B cell (primary cell): ENCODE data around the gene RDM1. TPM values are rescaled to one million over a fixed set of nuclear protein-coding genes. Genes with fewer than 3 reads are reported as not detected.

Experiments used
- ATAC-seq: fragments of 200-7000 bp; cut with Tn5 transposase; one replicate; pipeline ENCODE4 v1.10.0; 2021; ENCODE audit warnings: low read depth, mild to moderate bottlenecking, moderate number of reproducible peaks, moderate library complexity
- CTCF ChIA-PET: fragments of 350-600 bp; sonication (Branson Sonifier 250); formaldehyde crosslinking; loops from one replicate; lab custom pipeline; 2021; ENCODE audit warnings: antibody characterized with exemption, inconsistent platforms; lab: Charles Lee
- POLR2A ChIA-PET: fragments of 350-600 bp; sonication (Branson Sonifier 250); formaldehyde crosslinking; loops from one replicate; lab custom pipeline; 2021; ENCODE audit warnings: antibody characterized with exemption; lab: Charles Lee
- DNase-seq: peaks from one replicate; pipeline ENCODE4 v3.0.0; 2013
- H2AFZ ChIP-seq: 2 replicates; pipeline ENCODE4 v1.6.1; 2012; ENCODE audit warnings: mild to moderate bottlenecking, low read depth, low read length; ENCODE audit not compliant: insufficient read depth, poor library complexity, severe bottlenecking
- H3K27ac ChIP-seq, 2 donors: 1 replicate in 1 of 2; 2 replicates in 1 of 2; pipeline ENCODE4 v1.5.1; 2012 to 2013; ENCODE audit warnings: low read length in 2 of 2, mild to moderate bottlenecking in 2 of 2, moderate library complexity in 1 of 2
- H3K27me3 ChIP-seq, 4 experiments: fragments of 200-600 bp in 1 of 4; sonication (generic) in 1 of 4; replicated peaks in 1 of 4; 1 replicate in 2 of 4; 2 replicates in 2 of 4; pipeline versions ENCODE4 v1.6.1 to v1.7.0; 2013 to 2016; ENCODE audit warnings: low read length in 3 of 4, mild to moderate bottlenecking in 2 of 4, mixed read lengths in 1 of 4, moderate library complexity in 1 of 4; ENCODE audit not compliant: insufficient read depth in 4 of 4, control insufficient read depth in 3 of 4; ENCODE audit errors: control extremely low read depth in 1 of 4
- H3K36me3 ChIP-seq, 2 experiments: replicated peaks in 1 of 2; 1 replicate in 1 of 2; 2 replicates in 1 of 2; pipeline versions ENCODE4 v1.6.1 to v1.7.1; 2013; ENCODE audit warnings: low read length in 1 of 2; ENCODE audit not compliant: insufficient read depth in 2 of 2, control insufficient read depth in 1 of 2; ENCODE audit errors: control extremely low read depth in 1 of 2, extremely low read depth in 1 of 2
- H3K4me1 ChIP-seq, 2 donors: fragments of 200-600 bp in 1 of 2; sonication (generic) in 1 of 2; 1 replicate in 1 of 2; 2 replicates in 1 of 2; pipeline versions ENCODE4 v1.5.1 to v1.6.1; 2013 to 2017; ENCODE audit warnings: low read length in 2 of 2; ENCODE audit not compliant: control insufficient read depth in 2 of 2, insufficient read depth in 2 of 2
- H3K4me2 ChIP-seq: replicated peaks from 2 replicates; pipeline ENCODE3; 2012; ENCODE audit warnings: mild to moderate bottlenecking, low read depth, low read length; ENCODE audit not compliant: poor library complexity, severe bottlenecking
- H3K4me3 ChIP-seq, 5 experiments: fragments of 200-600 bp in 1 of 5; sonication (generic) in 1 of 5; 1 replicate in 3 of 5; 2 replicates in 2 of 5; pipeline versions ENCODE4 v1.5.1 to v1.7.0; 2011 to 2016; ENCODE audit warnings: low read length in 4 of 5, mild to moderate bottlenecking in 4 of 5, low read depth in 2 of 5, control low read depth in 1 of 5, moderate library complexity in 1 of 5; ENCODE audit not compliant: insufficient read depth in 1 of 5; ENCODE audit errors: control extremely low read depth in 1 of 5, extremely low read depth in 1 of 5
- H3K79me2 ChIP-seq: fragments of 200-600 bp; sonication (generic); one replicate; pipeline ENCODE4 v1.6.0; 2016; ENCODE audit warnings: low read length; ENCODE audit not compliant: control insufficient read depth, insufficient read depth
- H3K9ac ChIP-seq: fragments of 200-600 bp; sonication (generic); 2 replicates; pipeline ENCODE4 v1.6.1; 2017; ENCODE audit warnings: mild to moderate bottlenecking, low read length, moderate library complexity
- H3K9me3 ChIP-seq, 3 donors: one replicate each; pipeline versions ENCODE4 v1.6.1 to v1.7.1; 2013; ENCODE audit warnings: low read length in 2 of 3; ENCODE audit not compliant: control insufficient read depth in 2 of 3, insufficient read depth in 1 of 3; ENCODE audit errors: control extremely low read depth in 1 of 3
- H4K20me1 ChIP-seq: 2 replicates; pipeline ENCODE4 v1.6.0; 2012; ENCODE audit warnings: mild to moderate bottlenecking, low read length; ENCODE audit not compliant: insufficient read depth, control insufficient read depth, poor library complexity, severe bottlenecking
- H3K27ac Mint-ChIP-seq: one replicate; pipeline ENCODE4 v1.8.0; 2021; ENCODE audit warnings: mixed read lengths
- H3K27me3 Mint-ChIP-seq: one replicate; pipeline ENCODE4 v1.8.0; 2021; ENCODE audit warnings: mixed read lengths
- H3K4me1 Mint-ChIP-seq: one replicate; pipeline ENCODE4 v1.8.0; 2021; ENCODE audit warnings: mixed read lengths
- H3K4me3 Mint-ChIP-seq: one replicate; pipeline ENCODE4 v1.8.0; 2021; ENCODE audit warnings: mixed read lengths
- H3K9me3 Mint-ChIP-seq: one replicate; pipeline ENCODE4 v1.8.0; 2022; ENCODE audit warnings: mixed read lengths; ENCODE audit not compliant: insufficient read depth
- EZH2 ChIP-seq: IDR thresholded peaks from 2 replicates; pipeline ENCODE4 v1.6.1; 2012; ENCODE audit warnings: borderline replicate concordance, low read depth, mild to moderate bottlenecking, moderate library complexity, low read length; ENCODE audit not compliant: insufficient read depth, poor library complexity, severe bottlenecking
- WGBS: methylation state at CpG from one replicate; pipeline ENCODE4 v1.1.5; 2013; ENCODE audit warnings: missing lambda C conversion rate; ENCODE audit not compliant: insufficient coverage; 5-methylcytosine and 5-hydroxymethylcytosine counted together
- intact Hi-C: fragments of 100-400 bp; cut with micrococcal nuclease; formaldehyde crosslinking; loops from one replicate; pipeline ENCODE4 v1.10.0; 2022
- polyA plus RNA-seq: library from polyadenylated mRNA; depleted of rRNA; stranded (reverse); fragments of >200 nt; gene quantifications from 2 replicates; pipeline ENCODE4 v1.2.3, GENCODE V29; 2012
- total RNA-seq, 2 donors: library from RNA; stranded (reverse); fragments of 120-200 nt in 1 of 2; gene quantifications; 1 replicate in 1 of 2; 2 replicates in 1 of 2; pipeline versions ENCODE4 v1.2.3 to v1.2.4, GENCODE V29; 2013 to 2022
- TF ChIP-seq, protein P1 (sequence below): fragments of 200-600 bp; IDR thresholded peaks from one replicate; pipeline ENCODE4 v1.8.0; 2022; ENCODE audit warnings: antibody characterized with exemption, mild to moderate bottlenecking

RDM1 gene
- total and polyA plus RNA-seq, 2 donors (not counting 1 experiment from before 2014, with no cell fraction given): not detected

DNA sequence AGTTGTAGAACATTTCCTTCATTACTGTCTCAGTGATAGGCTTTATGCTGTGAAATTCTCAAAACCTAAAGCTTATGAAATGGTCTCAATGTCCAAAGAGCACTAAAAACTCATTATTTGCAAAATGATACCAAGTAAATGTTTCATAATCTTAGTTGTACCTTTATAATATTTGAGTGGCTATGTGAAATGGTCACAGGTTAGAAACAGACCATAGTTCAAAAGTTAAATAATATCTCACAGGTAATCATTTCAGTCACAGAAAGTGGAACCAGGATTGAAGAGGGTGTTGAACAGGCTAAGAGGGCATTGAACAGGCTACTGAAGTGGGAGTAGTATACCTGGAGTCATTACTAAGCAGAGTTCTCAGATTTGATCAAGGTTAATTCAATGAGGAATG lies 2.9 kb downstream of the RDM1 start:
- no peaks in the 10 kb centered on the region for H3K27me3 Mint-ChIP-seq
- Histone ChIP-seq H4K20me1 (no peaks in the 10 kb centered on the region), H3K4me1 (peaks cover 17 to 23% of the 10 kb centered on the region in 2 donors), H2AFZ (no peak overlapping the region), H3K27ac (no peak overlapping the region), H3K9me3 (no peaks in the 10 kb centered on the region), H3K4me2 (no peak overlapping the region), H3K79me2 (no peaks in the 10 kb centered on the region), H3K9ac (no peak overlapping the region), H3K36me3 (no peaks in the 10 kb centered on the region), H3K27me3 (peaks cover 0 to 6% (median 2%) of the 10 kb centered on the region in 4 experiments), H3K4me3 (no peak overlapping the region)
- peaks cover 18% of the 10 kb centered on the region for H3K4me1 Mint-ChIP-seq
- intact Hi-C loops: no loop called here
- no peak for DNase-seq
- H3K27ac Mint-ChIP-seq: no peak overlapping the region
- H3K9me3 Mint-ChIP-seq: no peaks in the 10 kb centered on the region
- ChIA-PET CTCF (interaction anchor here (0.6 kb wide), 1 partner anchor 19 kb away, joined by 4 read pairs; no protein-coding TSS in a partner anchor), POLR2A (no interaction called here)
- ATAC-seq: no peak
- no peak overlapping the region for H3K4me3 Mint-ChIP-seq
- TF ChIP-seq, protein P1, sequence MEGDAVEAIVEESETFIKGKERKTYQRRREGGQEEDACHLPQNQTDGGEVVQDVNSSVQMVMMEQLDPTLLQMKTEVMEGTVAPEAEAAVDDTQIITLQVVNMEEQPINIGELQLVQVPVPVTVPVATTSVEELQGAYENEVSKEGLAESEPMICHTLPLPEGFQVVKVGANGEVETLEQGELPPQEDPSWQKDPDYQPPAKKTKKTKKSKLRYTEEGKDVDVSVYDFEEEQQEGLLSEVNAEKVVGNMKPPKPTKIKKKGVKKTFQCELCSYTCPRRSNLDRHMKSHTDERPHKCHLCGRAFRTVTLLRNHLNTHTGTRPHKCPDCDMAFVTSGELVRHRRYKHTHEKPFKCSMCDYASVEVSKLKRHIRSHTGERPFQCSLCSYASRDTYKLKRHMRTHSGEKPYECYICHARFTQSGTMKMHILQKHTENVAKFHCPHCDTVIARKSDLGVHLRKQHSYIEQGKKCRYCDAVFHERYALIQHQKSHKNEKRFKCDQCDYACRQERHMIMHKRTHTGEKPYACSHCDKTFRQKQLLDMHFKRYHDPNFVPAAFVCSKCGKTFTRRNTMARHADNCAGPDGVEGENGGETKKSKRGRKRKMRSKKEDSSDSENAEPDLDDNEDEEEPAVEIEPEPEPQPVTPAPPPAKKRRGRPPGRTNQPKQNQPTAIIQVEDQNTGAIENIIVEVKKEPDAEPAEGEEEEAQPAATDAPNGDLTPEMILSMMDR: no peak
- no peak for TF ChIP-seq EZH2

DNA sequence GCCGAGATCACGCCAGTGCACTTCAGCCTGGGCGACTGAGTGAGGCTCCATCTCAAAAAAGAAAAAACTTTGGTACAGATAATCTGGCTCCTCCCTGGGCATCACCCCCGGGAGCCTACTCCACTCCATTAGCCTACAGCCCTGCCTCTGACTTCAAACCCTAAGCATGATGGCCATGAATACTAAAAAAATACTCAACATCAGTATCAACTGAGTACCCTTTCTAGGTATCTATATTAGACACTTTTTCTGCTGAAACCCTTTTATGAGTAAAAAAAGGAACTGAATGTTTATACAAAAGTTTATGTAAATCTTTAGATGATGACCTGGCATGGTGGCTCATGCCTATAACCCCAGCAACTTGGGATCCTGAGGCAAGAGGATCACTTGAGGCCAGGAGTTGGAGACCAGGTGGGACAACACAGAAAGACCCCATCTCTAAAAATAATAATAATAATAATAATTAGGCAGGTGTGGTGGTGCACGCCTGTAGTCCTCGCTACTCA lies 6.9 kb downstream of the RDM1 start:
- no peak overlapping the region for H3K4me2 ChIP-seq
- no peaks in the 10 kb centered on the region for H3K27me3 Mint-ChIP-seq
- intact Hi-C loops: no loop called here
- no peak overlapping the region for H3K4me3 ChIP-seq
- no peak overlapping the region for H3K27ac Mint-ChIP-seq
- H3K9me3 ChIP-seq: no peaks in the 10 kb centered on the region
- peaks cover 7% of the 10 kb centered on the region for H3K4me1 Mint-ChIP-seq
- H3K4me1 ChIP-seq: peaks cover 4 to 12% of the 10 kb centered on the region in 2 donors
- no peak overlapping the region for H3K27ac ChIP-seq
- DNase-seq: no peak
- no peak overlapping the region for H3K4me3 Mint-ChIP-seq
- no peak for TF ChIP-seq EZH2
- TF ChIP-seq, protein P1: no peak
- ATAC-seq: no peak
- POLR2A ChIA-PET: no interaction called here
- 86% methylated on average over 4 of the region's 6 CpGs for WGBS
- H3K79me2 ChIP-seq: no peaks in the 10 kb centered on the region
- H3K9ac ChIP-seq: no peak overlapping the region
- no peak overlapping the region for H2AFZ ChIP-seq
- CTCF ChIA-PET: interaction anchor here (1.1 kb wide), 1 partner anchor 52 kb away, joined by 3 read pairs; no protein-coding TSS in a partner anchor
- no peaks in the 10 kb centered on the region for H3K27me3 ChIP-seq
- H3K9me3 Mint-ChIP-seq: no peaks in the 10 kb centered on the region
- no peaks in the 10 kb centered on the region for H3K36me3 ChIP-seq
- no peaks in the 10 kb centered on the region for H4K20me1 ChIP-seq
